ENCODE results near the gene FIBP.

DNA sequence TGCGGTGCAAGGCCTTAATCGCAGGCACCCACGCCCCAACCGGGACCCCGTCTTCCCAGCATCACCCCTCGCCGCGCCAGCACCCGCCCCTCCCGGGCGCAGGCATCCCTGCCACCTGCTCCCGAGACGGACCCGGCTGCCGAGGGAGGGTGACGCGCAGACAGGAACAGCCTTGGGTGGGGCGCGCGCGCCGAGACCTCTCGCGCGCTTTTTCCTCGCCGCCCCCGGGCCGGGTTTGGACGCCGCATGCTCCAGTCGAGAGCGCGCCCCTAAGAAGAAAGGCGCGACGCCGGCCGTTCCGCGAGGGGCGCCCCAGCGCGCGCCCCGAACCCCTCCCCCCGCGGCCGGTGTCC is 30.8 kb downstream of the FIBP start:
- TF ChIP-seq CTCF (IDR thresholded peaks at IDR 0.05) (no peak), POLR2A (IDR thresholded peaks at IDR 0.05) (no peak), EP300 (IDR thresholded peaks at IDR 0.05) (no peak)
